ENCODE results near the gene LRRC23. TPM values are rescaled to one million over a fixed set of nuclear protein-coding genes. Genes with fewer than 3 reads are reported as not detected.
A peak's percentile ranks its signal among the peaks of the same experiment; 100 is the strongest.

The LRRC23 gene
- total and polyA plus RNA-seq, 2 of the 13 experiments (the other 11 are each of a cell fraction or from before 2014, with no cell fraction given): 6.0 to 7.8 TPM

GRCh38 chr12:6890789-6891645 lies 13.6 kb upstream of the LRRC23 start (continued):
- TF ChIP-seq CEBPZ (IDR thresholded peaks at IDR 0.05; ENCODE audit: low read length): no peak
- no peak for TF ChIP-seq CHD4 (IDR thresholded peaks at IDR 0.05; ENCODE audit: borderline replicate concordance, low read length)
- TF ChIP-seq ZNF672 (CRISPR knock-in tag; IDR thresholded peaks at IDR 0.05): no peak
- no peak for TF ChIP-seq IRF1 (CRISPR knock-in tag; IDR thresholded peaks at IDR 0.05; ENCODE audit: low read depth)
- no peak for TF ChIP-seq ZXDC (CRISPR knock-in tag; IDR thresholded peaks at IDR 0.05)
- TF ChIP-seq ARHGAP35 (CRISPR knock-in tag; IDR thresholded peaks at IDR 0.05; ENCODE audit: borderline replicate concordance): 0 out of 2 replicates have a peak, but pooled peaks have one; percentile 35
- no peak for TF ChIP-seq ZNF792 (CRISPR knock-in tag; IDR thresholded peaks at IDR 0.05)
- no peak for TF ChIP-seq ZNF235 (CRISPR knock-in tag; IDR thresholded peaks at IDR 0.05; ENCODE audit: borderline replicate concordance)
- TF ChIP-seq TEAD3 (CRISPR knock-in tag; optimal IDR thresholded peaks at IDR 0.05; ENCODE audit: borderline replicate concordance): peak; percentile 58
- TF ChIP-seq ZNF136 (CRISPR knock-in tag; IDR thresholded peaks at IDR 0.05; ENCODE audit: low read depth): no peak
- TF ChIP-seq NONO (IDR thresholded peaks at IDR 0.05): no peak
- TF ChIP-seq NONO (CRISPR knock-in tag; conservative IDR thresholded peaks at IDR 0.05): peak; percentile 94
- 0 out of 2 replicates have a peak, but pooled peaks have one; percentile 37 for TF ChIP-seq ZFP82 (CRISPR knock-in tag; IDR thresholded peaks at IDR 0.05; ENCODE audit: borderline replicate concordance)
- TF ChIP-seq IRX3 (CRISPR knock-in tag; IDR thresholded peaks at IDR 0.05; ENCODE audit: borderline replicate concordance, low read depth): no peak; the same call in 1 of the 2 replicates
- peak; percentile 99 for TF ChIP-seq NFE2L1 (CRISPR knock-in tag; IDR thresholded peaks at IDR 0.05; ENCODE audit: borderline replicate concordance)
- TF ChIP-seq SP1 (IDR thresholded peaks at IDR 0.05): no peak
- TF ChIP-seq SP1 (CRISPR knock-in tag; IDR thresholded peaks at IDR 0.05): peak; percentile 95
- TF ChIP-seq ATM (IDR thresholded peaks at IDR 0.05; ENCODE audit: borderline replicate concordance): no peak
- peak; percentile 89 for TF ChIP-seq ZMAT3 (CRISPR knock-in tag; conservative IDR thresholded peaks at IDR 0.05)
- no peak; the same call in none of the 2 replicates for TF ChIP-seq DRAP1 (CRISPR knock-in tag; IDR thresholded peaks at IDR 0.05)
- no peak for TF ChIP-seq RFX1 (IDR thresholded peaks at IDR 0.05)
- TF ChIP-seq ZNF34 (CRISPR knock-in tag; IDR thresholded peaks at IDR 0.05; ENCODE audit: borderline replicate concordance): no peak
- TF ChIP-seq TGIF2 (CRISPR knock-in tag; IDR thresholded peaks at IDR 0.05): peak; percentile 81
